HEK293T (cell line): ENCODE results near the gene PTPRH.

Experiments
- ARNT ChIP-seq: fragments of 450-650 bp; IDR thresholded peaks from 2 replicates; pipeline ENCODE4 v1.6.1; 2017; ENCODE audit warnings: mild to moderate bottlenecking
- BHLHE40 ChIP-seq: fragments of 450-650 bp; IDR thresholded peaks from 2 replicates; pipeline ENCODE4 v1.6.1; 2016; ENCODE audit warnings: mild to moderate bottlenecking, moderate library complexity, borderline replicate concordance
- ELF4 ChIP-seq: fragments of 450-650 bp; IDR thresholded peaks from 2 replicates; pipeline ENCODE4 v1.6.1; 2017; ENCODE audit warnings: antibody characterized with exemption
- FOXA1 ChIP-seq: fragments of 450-650 bp; IDR thresholded peaks from 2 replicates; pipeline ENCODE4 v1.6.1; 2016; ENCODE audit warnings: mild to moderate bottlenecking
- FOXK2 ChIP-seq: fragments of 450-650 bp; IDR thresholded peaks from 2 replicates; pipeline ENCODE4 v1.6.1; 2016; ENCODE audit warnings: mild to moderate bottlenecking
- FOXM1 ChIP-seq: fragments of 450-650 bp; IDR thresholded peaks from 2 replicates; pipeline ENCODE4 v1.6.1; 2017; ENCODE audit warnings: mild to moderate bottlenecking, borderline replicate concordance
- HDGF ChIP-seq: fragments of 450-650 bp; IDR thresholded peaks from 2 replicates; pipeline ENCODE4 v1.6.1; 2017; ENCODE audit warnings: antibody characterized with exemption, borderline replicate concordance
- SP1 ChIP-seq: fragments of 450-650 bp; IDR thresholded peaks from 2 replicates; pipeline ENCODE4 v1.6.1; 2017
- SUZ12 ChIP-seq: fragments of 450-650 bp; IDR thresholded peaks from 2 replicates; pipeline ENCODE4 v1.6.1; 2016; ENCODE audit warnings: mild to moderate bottlenecking

DNA sequence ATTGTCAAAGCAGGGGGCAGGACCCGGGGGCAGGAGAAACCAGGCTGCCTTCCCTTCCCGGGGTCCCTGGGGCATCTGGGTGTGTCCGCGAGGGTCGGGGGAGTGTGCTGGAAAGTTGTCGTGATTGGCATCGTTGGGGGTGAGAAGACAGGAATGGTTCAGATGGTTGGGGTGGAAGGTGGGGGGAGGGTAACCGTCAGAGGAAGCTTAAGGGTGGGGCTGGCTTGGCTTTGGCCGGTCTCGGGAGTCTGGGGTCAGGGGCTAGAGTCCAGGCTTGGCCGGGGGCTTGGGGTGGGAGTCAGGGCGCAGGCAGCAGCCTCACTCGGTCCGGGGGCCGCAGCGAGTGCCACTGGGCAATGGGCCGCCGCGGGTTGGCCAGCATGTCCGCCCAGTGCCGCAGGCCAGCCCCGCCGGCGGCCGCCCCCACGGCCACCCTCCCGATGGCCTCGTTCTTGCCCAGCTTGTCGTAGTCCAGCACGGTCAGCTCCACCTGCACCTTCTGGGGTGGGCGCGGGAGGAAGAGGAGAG is 36.1 kb downstream of the PTPRH start:
- TF ChIP-seq BHLHE40, result no peak
- no peak for TF ChIP-seq SP1
- no peak for TF ChIP-seq FOXK2
- TF ChIP-seq FOXM1, result no peak
- TF ChIP-seq HDGF, result no peak
- TF ChIP-seq ARNT, result no peak
- TF ChIP-seq SUZ12, result no peak
- TF ChIP-seq ELF4, result no peak
- no peak for TF ChIP-seq FOXA1
